ENCODE measurements around the gene EEF1E1. TPM values are rescaled to one million over a fixed set of nuclear protein-coding genes. Genes with fewer than 3 reads are reported as not detected.

Gene EEF1E1
- total and polyA plus RNA-seq, 9 of the 15 experiments (the other 6 are each of a cell fraction or from before 2014, with no cell fraction given), result 135 to 1,355 (median 327) TPM

GRCh38 chr6:8102122-8102958 lies at the start of gene EEF1E1 (continued):
- TF ChIP-seq RERE (CRISPR knock-in tag; IDR thresholded peaks at IDR 0.05; ENCODE audit: borderline replicate concordance) (no peak), TBP (optimal IDR thresholded peaks at IDR 0.05; ENCODE audit: low read depth, low read length) (peak; percentile 93), ATF6 (CRISPR knock-in tag; IDR thresholded peaks at IDR 0.05) (no peak), ZFP30 (CRISPR knock-in tag; IDR thresholded peaks at IDR 0.05; ENCODE audit: borderline replicate concordance) (no peak), ZNF592 (IDR thresholded peaks at IDR 0.05) (no peak; the same call in 1 of the 2 replicates), NEUROD1 (IDR thresholded peaks at IDR 0.05; ENCODE audit: borderline replicate concordance, low read depth, low read length, partially characterized antibody) (no peak), ZNF23 (CRISPR knock-in tag; IDR thresholded peaks at IDR 0.05) (no peak), ELF2 (CRISPR knock-in tag; IDR thresholded peaks at IDR 0.05) (no peak), ATF3 (IDR thresholded peaks at IDR 0.05) (no peak), ATF3 (CRISPR knock-in tag; conservative IDR thresholded peaks at IDR 0.05) (no peak), BHLHE40 (IDR thresholded peaks at IDR 0.05; ENCODE audit: low read length) (no peak), LARP7 (IDR thresholded peaks at IDR 0.05) (no peak)
